Thyroid gland (tissue), 4 donors: ENCODE results near the gene NBDY.

Experiments used
- CTCF ChIP-seq, 6 experiments: fragments of 200-600 bp in 3 of 6; fragments of 450-650 bp in 3 of 6; sonication (generic) in 3 of 6; IDR thresholded peaks; one replicate each; pipeline ENCODE4 v1.5.1; 2016 to 2019; ENCODE audit warnings: antibody characterized with exemption in 6 of 6, mild to moderate bottlenecking in 2 of 6, inconsistent platforms in 1 of 6, moderate library complexity in 1 of 6
- POLR2A ChIP-seq, 2 donors: fragments of 450-650 bp; IDR thresholded peaks; one replicate each; pipeline ENCODE4 v1.6.1; 2017; ENCODE audit warnings: antibody characterized with exemption in 2 of 2, mild to moderate bottlenecking in 2 of 2, moderate library complexity in 1 of 2

GRCh38 chrX:56788717-56789122, 59.7 kb downstream of the NBDY start:
- TF ChIP-seq CTCF (IDR thresholded peaks at IDR 0.05) (peak in 3 of 6 experiments; percentile 14 to 65 (median 45)), POLR2A (IDR thresholded peaks at IDR 0.05) (no peak)
